ENCODE measurements around the gene ATP6V0C. TPM values are rescaled to one million over a fixed set of nuclear protein-coding genes. Genes with fewer than 3 reads are reported as not detected.

The ATP6V0C gene
- polyA plus RNA-seq, 3 donors = 176 to 310 (median 187) TPM

- Histone ChIP-seq H3K27ac (ENCODE audit: low read depth in 1 of 2, low read length in 2 of 2) (peak overlapping the region; percentile 2 to 28), H4K20me1 (ENCODE audit: insufficient read depth, low read length) (peaks cover 9% of the 10 kb centered on the region), H3K4me2 (replicated peaks; ENCODE audit: extremely low read depth, low read length, poor library complexity, severe bottlenecking) (peak overlapping the region; percentile 57), H3K9me3 (replicated peaks in 1 of 2; ENCODE audit: control insufficient read depth in 1 of 2, insufficient read depth in 1 of 2, low read length in 2 of 2) (no peaks in the 10 kb centered on the region), H3K36me3 (replicated peaks in 1 of 2; ENCODE audit: control insufficient read depth in 1 of 2, insufficient read depth in 2 of 2, low read length in 2 of 2) (peaks cover 0 to 10% of the 10 kb centered on the region in 2 donors), H3K9ac (ENCODE audit: insufficient read depth, low read length, poor library complexity, severe bottlenecking) (peak overlapping the region; percentile 49), H3K27me3 (ENCODE audit: control insufficient read depth in 2 of 2, insufficient read depth in 2 of 2, low read length in 2 of 2) (no peaks in the 10 kb centered on the region), H3K79me2 (ENCODE audit: insufficient read depth, low read length) (peaks cover 45% of the 10 kb centered on the region), H2AFZ (ENCODE audit: insufficient read depth, low read depth, low read length, poor library complexity, severe bottlenecking) (peak overlapping the region; percentile 69), H3K4me1 (ENCODE audit: control insufficient read depth in 1 of 2, insufficient read depth in 2 of 2, low read length in 2 of 2) (peaks cover 29 to 33% of the 10 kb centered on the region in 2 donors), H3K4me3 (replicated peaks in 1 of 3; ENCODE audit: low read depth in 2 of 3, low read length in 3 of 3) (peak overlapping the region in 1 of 3 experiments; percentile 10)
- intact Hi-C loops (cut with micrococcal nuclease) = loop anchor here in 1 of 2 donors (5.0 kb wide), 1 partner anchor 145 kb away; the partner anchor contains the start of gene ABCA3
- 27% methylated on average over 7 of the region's 8 CpGs for WGBS (ENCODE audit: insufficient coverage)
- Mint-ChIP-seq H3K9me3 (peaks cover 0 to 2% (median 0%) of the 10 kb centered on the region in 7 donors), H3K27ac (peak overlapping the region; percentile 80 to 93 (median 90)), H3K27me3 (ENCODE audit: low read depth in 3 of 3) (peaks cover 2 to 4% (median 4%) of the 10 kb centered on the region in 3 donors), H3K4me1 (peaks cover 39% of the 10 kb centered on the region), H3K4me3 (peak overlapping the region; percentile 66 to 86), H3K36me3 (peaks cover 19 to 29% of the 10 kb centered on the region in 2 donors)
- DNase-seq = no peak
- TF ChIP-seq, protein P1, sequence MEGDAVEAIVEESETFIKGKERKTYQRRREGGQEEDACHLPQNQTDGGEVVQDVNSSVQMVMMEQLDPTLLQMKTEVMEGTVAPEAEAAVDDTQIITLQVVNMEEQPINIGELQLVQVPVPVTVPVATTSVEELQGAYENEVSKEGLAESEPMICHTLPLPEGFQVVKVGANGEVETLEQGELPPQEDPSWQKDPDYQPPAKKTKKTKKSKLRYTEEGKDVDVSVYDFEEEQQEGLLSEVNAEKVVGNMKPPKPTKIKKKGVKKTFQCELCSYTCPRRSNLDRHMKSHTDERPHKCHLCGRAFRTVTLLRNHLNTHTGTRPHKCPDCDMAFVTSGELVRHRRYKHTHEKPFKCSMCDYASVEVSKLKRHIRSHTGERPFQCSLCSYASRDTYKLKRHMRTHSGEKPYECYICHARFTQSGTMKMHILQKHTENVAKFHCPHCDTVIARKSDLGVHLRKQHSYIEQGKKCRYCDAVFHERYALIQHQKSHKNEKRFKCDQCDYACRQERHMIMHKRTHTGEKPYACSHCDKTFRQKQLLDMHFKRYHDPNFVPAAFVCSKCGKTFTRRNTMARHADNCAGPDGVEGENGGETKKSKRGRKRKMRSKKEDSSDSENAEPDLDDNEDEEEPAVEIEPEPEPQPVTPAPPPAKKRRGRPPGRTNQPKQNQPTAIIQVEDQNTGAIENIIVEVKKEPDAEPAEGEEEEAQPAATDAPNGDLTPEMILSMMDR (IDR thresholded peaks at IDR 0.05) = no peak
Measured at GRCh38 chr16:2487517-2487842, 26.3 kb upstream of the ATP6V0C start.

GRCh38 chr16:2487903-2488531 lies 25.7 kb upstream of the ATP6V0C start:
- DNase-seq = peak; percentile 68 to 82 (median 75)
- peaks cover 0 to 10% of the 10 kb centered on the region in 2 donors for H3K36me3 ChIP-seq (replicated peaks in 1 of 2; ENCODE audit: control insufficient read depth in 1 of 2, insufficient read depth in 2 of 2, low read length in 2 of 2)
- peak overlapping the region; percentile 69 for H2AFZ ChIP-seq (ENCODE audit: insufficient read depth, low read depth, low read length, poor library complexity, severe bottlenecking)
- H3K4me2 ChIP-seq (replicated peaks; ENCODE audit: extremely low read depth, low read length, poor library complexity, severe bottlenecking) = peak overlapping the region; percentile 57
- H3K4me1 ChIP-seq (ENCODE audit: control insufficient read depth in 1 of 2, insufficient read depth in 2 of 2, low read length in 2 of 2) = peaks cover 29 to 33% of the 10 kb centered on the region in 2 donors
- Mint-ChIP-seq H3K27ac (peak overlapping the region; percentile 80 to 93 (median 90)), H3K36me3 (peaks cover 19 to 28% of the 10 kb centered on the region in 2 donors), H3K4me3 (peak overlapping the region; percentile 49 to 86), H3K4me1 (peaks cover 34% of the 10 kb centered on the region), H3K27me3 (ENCODE audit: low read depth in 3 of 3) (peaks cover 2 to 4% (median 2%) of the 10 kb centered on the region in 3 donors), H3K9me3 (peaks cover 0 to 2% (median 0%) of the 10 kb centered on the region in 7 donors)
- peak overlapping the region in 1 of 2 donors; percentile 28 for H3K27ac ChIP-seq (ENCODE audit: low read depth in 1 of 2, low read length in 2 of 2)
- no peaks in the 10 kb centered on the region for H3K27me3 ChIP-seq (ENCODE audit: control insufficient read depth in 2 of 2, insufficient read depth in 2 of 2, low read length in 2 of 2)
- TF ChIP-seq, protein P1 (IDR thresholded peaks at IDR 0.05) = no peak
- H3K9me3 ChIP-seq (replicated peaks in 1 of 2; ENCODE audit: control insufficient read depth in 1 of 2, insufficient read depth in 1 of 2, low read length in 2 of 2) = no peaks in the 10 kb centered on the region
- intact Hi-C loops (cut with micrococcal nuclease) = loop anchor here in 1 of 2 donors (1.0 to 5.0 kb wide), 2 partner anchors 13 to 146 kb away; partner anchors contain the start of genes ABCA3 and TBC1D24
- H4K20me1 ChIP-seq (ENCODE audit: insufficient read depth, low read length) = peaks cover 3% of the 10 kb centered on the region
- WGBS (ENCODE audit: insufficient coverage) = 18% methylated on average over 4 of the region's 15 CpGs
- peaks cover 39% of the 10 kb centered on the region for H3K79me2 ChIP-seq (ENCODE audit: insufficient read depth, low read length)
- peak overlapping the region in 1 of 3 experiments; percentile 10 for H3K4me3 ChIP-seq (replicated peaks in 1 of 3; ENCODE audit: low read depth in 2 of 3, low read length in 3 of 3)
- H3K9ac ChIP-seq (ENCODE audit: insufficient read depth, low read length, poor library complexity, severe bottlenecking) = peak overlapping the region; percentile 48

All from CD14-positive monocyte (primary cell).